Spleen (tissue), 7 donors: ENCODE results near the gene ST6GALNAC3.

ENCODE experiments used
- CTCF ChIP-seq, 11 experiments: fragments of 200-600 bp in 7 of 11; fragments of 450-650 bp in 4 of 11; sonication (generic) in 4 of 11; IDR thresholded peaks in 8 of 11; conservative IDR thresholded peaks in 3 of 11; 1 replicate in 7 of 11; 2 replicates in 4 of 11; pipeline versions ENCODE4 v1.4.0 to v1.8.0; 2016 to 2021; ENCODE audit warnings: antibody characterized with exemption in 11 of 11, inconsistent platforms in 4 of 11, mild to moderate bottlenecking in 1 of 11
- POLR2A ChIP-seq, 3 donors: fragments of 450-650 bp; IDR thresholded peaks; one replicate each; pipeline ENCODE4 v1.5.1; 2017; ENCODE audit warnings: antibody characterized with exemption in 3 of 3, mild to moderate bottlenecking in 1 of 3
- donor health status: DM: no; HTN: no; CAD: no; lungs with moderate emphysema.
- donor health status: DM: no; HTN: no; CAD: no.
- donor health status: DM: no; HTN: no; CAD: no.

GRCh38 chr1:76186554-76187170 lies 112.1 kb downstream of the ST6GALNAC3 start:
- no peak for TF ChIP-seq CTCF (IDR thresholded peaks at IDR 0.05 in 8 of 11, conservative IDR thresholded peaks at IDR 0.05 in 3 of 11)
- no peak for TF ChIP-seq POLR2A (IDR thresholded peaks at IDR 0.05)
